SH-SY5Y (cell line): ENCODE measurements around the gene ADGRG6.

Experiments
- GATA2 ChIP-seq: IDR thresholded peaks from 2 replicates; pipeline ENCODE4 v1.6.1; 2011; ENCODE audit warnings: mild to moderate bottlenecking, low read depth, low read length
- GATA3 ChIP-seq: IDR thresholded peaks from 2 replicates; pipeline ENCODE4 v1.6.1; 2011; ENCODE audit warnings: low read depth, mild to moderate bottlenecking, low read length, moderate library complexity

The ADGRG6 gene

GRCh38 chr6:142300302-142300701, 1.5 kb upstream of the ADGRG6 start:
- no peak for TF ChIP-seq GATA3
- no peak for TF ChIP-seq GATA2

- TF ChIP-seq GATA3 (no peak), GATA2 (no peak)
Observed at GRCh38 chr6:142300758-142301650, 803 bp upstream of the ADGRG6 start.

- TF ChIP-seq GATA2 (no peak), GATA3 (no peak)
Observed at GRCh38 chr6:142302421-142303175, 791 bp downstream of the ADGRG6 start.

- TF ChIP-seq GATA3 (no peak), GATA2 (no peak)
Observed at GRCh38 chr6:142303176-142303533, 1.3 kb downstream of the ADGRG6 start.

- TF ChIP-seq GATA3 (no peak), GATA2 (no peak)
Observed at GRCh38 chr6:142304241-142304640, 2.4 kb downstream of the ADGRG6 start.

- TF ChIP-seq GATA3 (no peak), GATA2 (no peak)
Observed at GRCh38 chr6:142306736-142307135, 4.9 kb downstream of the ADGRG6 start.

- TF ChIP-seq GATA2 = no peak
- no peak for TF ChIP-seq GATA3
Observed at GRCh38 chr6:142307963-142308748, 6.3 kb downstream of the ADGRG6 start.

- no peak for TF ChIP-seq GATA3
- no peak for TF ChIP-seq GATA2
Observed at GRCh38 chr6:142309426-142309825, 7.6 kb downstream of the ADGRG6 start.

GRCh38 chr6:142313284-142313683, 11.5 kb downstream of the ADGRG6 start:
- TF ChIP-seq GATA2 = no peak
- no peak for TF ChIP-seq GATA3

GRCh38 chr6:142316791-142317368, 15.1 kb downstream of the ADGRG6 start:
- TF ChIP-seq GATA3 (no peak), GATA2 (no peak)

- TF ChIP-seq GATA3 = no peak
- TF ChIP-seq GATA2 = no peak
Observed at GRCh38 chr6:142318714-142319113, 16.9 kb downstream of the ADGRG6 start.

- TF ChIP-seq GATA3 (no peak), GATA2 (no peak)
Observed at GRCh38 chr6:142320366-142320765, 18.6 kb downstream of the ADGRG6 start.

- TF ChIP-seq GATA2 = no peak
- TF ChIP-seq GATA3 = no peak
Observed at GRCh38 chr6:142321451-142321850, 19.6 kb downstream of the ADGRG6 start.

GRCh38 chr6:142322066-142322465, 20.3 kb downstream of the ADGRG6 start:
- no peak for TF ChIP-seq GATA2
- TF ChIP-seq GATA3 = no peak
